Measurements from ENCODE around the gene IRGQ.

DNA sequence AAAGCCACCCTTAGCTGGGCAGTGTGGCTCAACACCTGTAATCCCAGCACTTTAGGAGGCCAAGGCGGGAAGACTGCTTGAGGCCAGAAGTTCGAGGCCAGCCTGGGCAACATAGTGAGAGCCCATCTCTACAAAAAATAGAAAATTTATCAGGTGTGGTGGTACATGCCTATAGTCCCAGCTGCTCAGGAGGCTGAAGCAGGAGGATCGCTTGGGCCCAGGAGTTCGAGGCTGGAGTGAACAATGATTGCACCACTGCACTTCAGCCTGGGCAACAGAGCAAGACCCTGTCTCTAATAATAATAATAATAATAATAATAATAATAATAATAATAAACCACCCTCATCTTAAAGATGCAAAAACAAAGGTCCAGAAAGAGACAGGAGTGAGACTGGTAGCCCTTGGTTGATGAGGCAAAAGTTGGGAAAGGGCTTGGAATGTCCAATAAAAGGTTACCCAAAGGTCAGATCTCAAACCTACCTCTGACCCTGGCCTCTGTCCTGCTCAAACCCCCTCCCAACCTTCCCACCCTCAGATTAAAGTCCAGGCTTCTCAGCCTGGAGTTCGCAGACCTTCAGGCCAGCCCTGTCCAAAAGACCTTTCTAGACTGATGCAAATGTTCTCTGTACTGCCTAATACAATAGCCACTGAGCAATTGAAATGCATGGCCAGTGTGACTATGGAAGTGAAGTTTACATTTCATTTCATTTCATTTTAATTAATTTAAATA lies 53.8 kb downstream of the IRGQ start:
- no peak for TF ChIP-seq POLR2A (IDR thresholded peaks at IDR 0.05)
- TF ChIP-seq, protein P1, sequence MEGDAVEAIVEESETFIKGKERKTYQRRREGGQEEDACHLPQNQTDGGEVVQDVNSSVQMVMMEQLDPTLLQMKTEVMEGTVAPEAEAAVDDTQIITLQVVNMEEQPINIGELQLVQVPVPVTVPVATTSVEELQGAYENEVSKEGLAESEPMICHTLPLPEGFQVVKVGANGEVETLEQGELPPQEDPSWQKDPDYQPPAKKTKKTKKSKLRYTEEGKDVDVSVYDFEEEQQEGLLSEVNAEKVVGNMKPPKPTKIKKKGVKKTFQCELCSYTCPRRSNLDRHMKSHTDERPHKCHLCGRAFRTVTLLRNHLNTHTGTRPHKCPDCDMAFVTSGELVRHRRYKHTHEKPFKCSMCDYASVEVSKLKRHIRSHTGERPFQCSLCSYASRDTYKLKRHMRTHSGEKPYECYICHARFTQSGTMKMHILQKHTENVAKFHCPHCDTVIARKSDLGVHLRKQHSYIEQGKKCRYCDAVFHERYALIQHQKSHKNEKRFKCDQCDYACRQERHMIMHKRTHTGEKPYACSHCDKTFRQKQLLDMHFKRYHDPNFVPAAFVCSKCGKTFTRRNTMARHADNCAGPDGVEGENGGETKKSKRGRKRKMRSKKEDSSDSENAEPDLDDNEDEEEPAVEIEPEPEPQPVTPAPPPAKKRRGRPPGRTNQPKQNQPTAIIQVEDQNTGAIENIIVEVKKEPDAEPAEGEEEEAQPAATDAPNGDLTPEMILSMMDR (IDR thresholded peaks at IDR 0.05 in 4 of 5, conservative IDR thresholded peaks at IDR 0.05 in 1 of 5): no peak

Data from gastrocnemius medialis (tissue), 4 donors.